ENCODE results near the gene CEP89.

GRCh38 chr19:32933571-32933970, 38.2 kb downstream of the CEP89 start:
- TF ChIP-seq POLR2A (IDR thresholded peaks at IDR 0.05) = no peak
- TF ChIP-seq CTCF (IDR thresholded peaks at IDR 0.05 in 8 of 11, conservative IDR thresholded peaks at IDR 0.05 in 3 of 11) = no peak
